NK-92 (cell line): ENCODE results near the gene METAP1D.
"Not testable (repeated sequence)": the region's sequence is repeated elsewhere in the genome, so short reads cannot be mapped to it uniquely, and the experiment has no call there.

Experiments used
- DNase-seq: peaks from one replicate; lab custom pipeline; 2025; ENCODE audit not compliant: unreplicated experiment; lab: John Stamatoyannopoulos, UW

The METAP1D gene

GRCh38 chr2:172047566-172048507 is 48.1 kb downstream of the METAP1D start:
- DNase-seq: no peak

- no peak for DNase-seq
These were observed 49.1 kb downstream of the METAP1D start for GRCh38 chr2:172048508-172049503.

- DNase-seq: no peak
These were observed 49.9 kb downstream of the METAP1D start for GRCh38 chr2:172049567-172050120.

DNA sequence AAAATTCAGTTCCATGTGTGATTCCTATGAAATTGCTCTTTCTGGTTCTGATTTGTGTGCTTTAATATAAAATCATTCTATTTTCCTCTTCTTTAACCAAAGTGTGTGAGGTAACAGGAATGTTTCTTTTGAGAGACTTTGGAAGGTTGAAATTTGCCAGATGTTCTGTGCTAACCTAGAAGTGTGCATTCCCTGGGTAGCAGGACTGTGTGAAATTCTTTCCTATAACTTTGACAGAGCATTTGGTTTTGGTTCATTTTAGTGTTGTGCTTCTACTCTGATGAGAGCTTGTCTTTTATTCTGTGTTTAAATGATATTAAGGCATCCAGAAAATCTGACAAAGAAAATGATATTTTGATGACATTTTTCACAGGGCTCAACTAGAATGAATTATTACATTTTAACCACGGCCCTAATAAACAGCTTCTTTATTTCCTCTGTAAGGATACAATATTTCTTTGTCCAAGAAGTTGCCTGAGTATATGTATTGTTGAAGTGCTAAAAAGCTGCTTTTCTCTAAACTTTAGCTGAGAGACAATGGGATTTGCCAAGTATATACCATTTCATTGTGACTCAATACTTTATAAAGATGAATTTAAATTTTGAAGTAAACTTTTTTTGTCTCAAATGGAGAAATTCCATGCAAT is 50.8 kb downstream of the METAP1D start:
- no peak for DNase-seq

GRCh38 chr2:172052000-172052983 is 52.5 kb downstream of the METAP1D start:
- no peak for DNase-seq

GRCh38 chr2:172053486-172053885 is 53.7 kb downstream of the METAP1D start:
- DNase-seq: no peak

- no peak for DNase-seq
These were observed 56.5 kb downstream of the METAP1D start for GRCh38 chr2:172056293-172056692.

DNA sequence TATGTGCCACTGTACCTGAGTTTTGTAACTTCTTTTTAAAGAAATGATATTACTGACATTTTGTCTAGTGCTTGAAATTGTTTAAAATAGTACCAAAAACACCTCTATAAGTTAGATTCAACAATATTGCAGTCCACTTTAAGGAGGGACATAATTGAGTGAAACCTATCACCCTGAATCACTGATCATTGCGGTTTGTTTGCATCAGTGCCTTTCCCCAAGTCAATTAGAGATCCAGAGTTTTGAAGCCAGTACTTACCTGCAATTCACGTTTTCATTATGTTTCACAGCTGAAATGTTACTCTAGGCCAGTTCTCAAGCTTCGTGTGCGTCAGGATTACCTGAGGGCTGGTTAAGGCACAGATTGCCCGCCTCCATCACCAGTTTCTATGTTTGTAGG is 58.9 kb downstream of the METAP1D start:
- no peak for DNase-seq

GRCh38 chr2:172060118-172060517 is 60.4 kb downstream of the METAP1D start:
- DNase-seq: not testable (repeated sequence)

- DNase-seq: no peak
These were observed 62.8 kb downstream of the METAP1D start for GRCh38 chr2:172062402-172063004.

GRCh38 chr2:172063446-172063845 is 63.7 kb downstream of the METAP1D start:
- no peak for DNase-seq

DNA sequence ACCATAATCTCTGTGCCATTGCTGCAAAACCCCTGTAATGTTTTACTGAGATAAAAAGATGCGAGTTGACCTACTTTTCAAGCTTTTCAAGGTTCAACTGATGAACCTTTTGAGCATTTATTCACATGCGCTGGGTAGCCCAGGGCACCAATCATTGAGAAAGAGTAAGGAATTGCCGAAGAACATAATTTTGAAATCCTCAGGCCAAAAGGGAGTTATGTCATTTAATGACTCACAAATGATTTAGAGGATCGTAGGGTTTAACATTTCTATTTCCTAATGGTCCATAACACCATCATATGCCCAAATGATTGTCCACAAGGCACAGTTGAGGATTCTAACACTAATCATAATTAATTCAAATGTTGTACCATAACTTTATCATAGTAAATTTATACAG is 65.4 kb downstream of the METAP1D start:
- no peak for DNase-seq

- DNase-seq: no peak
These were observed 66.7 kb downstream of the METAP1D start for GRCh38 chr2:172066394-172066886.

- DNase-seq: not testable (repeated sequence)
These were observed 68.2 kb downstream of the METAP1D start for GRCh38 chr2:172067905-172068304.

DNA sequence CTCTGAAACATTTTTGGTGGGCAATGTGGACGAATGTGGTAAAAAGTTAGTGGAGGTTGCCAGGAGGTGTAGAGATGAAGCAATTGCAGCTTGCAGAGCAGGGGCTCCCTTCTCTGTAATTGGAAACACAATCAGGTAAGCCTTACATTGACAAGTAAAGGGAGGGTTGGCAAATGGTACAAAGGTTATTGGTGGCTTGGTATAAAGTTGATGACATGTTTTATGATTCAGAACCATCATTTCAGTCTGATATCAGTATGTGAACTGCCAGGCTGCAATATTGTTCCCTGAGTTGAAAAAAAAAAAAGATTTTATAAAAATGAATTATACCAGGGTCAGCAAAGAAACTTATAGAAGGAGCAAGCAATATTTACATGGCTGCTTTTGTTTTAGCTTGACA is 71.2 kb downstream of the METAP1D start:
- DNase-seq: no peak

DNA sequence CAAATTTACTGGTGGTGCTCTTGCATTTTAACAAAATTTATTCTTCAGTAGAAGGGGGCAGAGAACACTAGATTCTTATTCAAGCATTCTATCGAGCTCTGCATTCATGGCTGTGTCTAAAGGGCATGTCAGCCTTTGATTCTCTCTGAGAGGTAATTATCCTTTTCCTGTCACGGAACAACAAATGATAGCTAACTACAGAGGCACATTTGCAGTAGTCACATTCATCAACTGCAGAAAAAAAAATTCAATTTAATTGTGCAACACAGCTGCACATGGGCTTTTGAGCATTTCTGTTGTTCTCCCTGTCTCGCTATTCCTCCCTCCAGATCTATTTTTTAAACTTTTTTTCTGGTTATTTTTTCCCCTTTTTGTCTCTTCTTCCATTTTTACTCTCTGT is 72.5 kb downstream of the METAP1D start:
- no peak for DNase-seq

DNA sequence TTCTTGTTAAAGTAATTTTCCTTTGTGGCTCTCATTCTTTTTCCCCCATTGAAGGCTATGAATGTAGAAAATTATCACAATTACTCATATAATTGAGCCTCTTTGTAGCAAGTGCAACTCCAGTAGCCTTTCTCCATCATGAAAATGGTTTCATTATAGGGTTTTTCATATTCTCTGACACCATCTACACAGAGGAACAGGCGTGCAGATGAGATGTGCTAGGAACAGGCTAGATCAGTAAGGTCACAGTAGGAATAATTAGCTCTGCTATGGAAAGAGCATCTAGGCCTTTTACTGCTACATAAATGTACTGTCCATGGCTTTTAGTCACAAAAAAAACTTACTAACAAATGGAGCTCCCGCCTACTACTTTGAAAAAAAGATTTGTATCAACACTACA is 73.0 kb downstream of the METAP1D start:
- DNase-seq: no peak

DNA sequence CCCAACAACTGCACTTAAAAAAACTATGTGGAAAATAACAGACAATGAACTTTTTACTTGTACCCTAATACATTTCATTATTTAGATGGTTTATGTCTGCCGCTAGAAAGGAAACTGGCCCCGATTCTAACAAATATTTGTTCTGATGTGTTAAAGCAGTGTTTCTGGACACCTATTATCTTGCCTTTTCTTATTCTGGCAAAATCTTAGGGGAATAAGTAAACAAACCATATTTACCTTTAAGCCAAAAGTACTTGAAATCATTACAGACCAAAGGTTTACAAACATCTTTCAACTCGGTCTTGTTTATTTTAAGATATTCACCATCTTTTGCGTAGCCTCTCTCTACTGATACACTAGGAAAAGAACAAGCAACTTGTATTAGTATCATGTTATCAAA is 73.8 kb downstream of the METAP1D start:
- no peak for DNase-seq

- DNase-seq: no peak
These were observed 74.5 kb downstream of the METAP1D start for GRCh38 chr2:172074254-172074653.
